Vagina (tissue), 2 donors: Measurements from ENCODE around the gene RHO. TPM values are rescaled to one million over a fixed set of nuclear protein-coding genes. Genes with fewer than 3 reads are reported as not detected.
"Not testable (repeated sequence)": the region's sequence is repeated elsewhere in the genome, so short reads cannot be mapped to it uniquely, and the experiment has no call there.

Experiments used
- DNase-seq, 2 donors: peaks; one replicate each; pipeline ENCODE4 v3.0.0-alpha.2; 2017; ENCODE audit errors: extremely low spot score in 2 of 2
- H3K27ac ChIP-seq: fragments of 200-600 bp; sonication (generic); one replicate; pipeline ENCODE4 v1.5.1; 2019
- H3K27me3 ChIP-seq: fragments of 200-600 bp; sonication (generic); one replicate; pipeline ENCODE4 v1.5.1; 2019
- H3K36me3 ChIP-seq, 2 donors: fragments of 200-600 bp; sonication (generic); one replicate each; pipeline ENCODE4 v1.5.1; 2017 to 2019
- H3K4me1 ChIP-seq: fragments of 200-600 bp; sonication (generic); one replicate; pipeline ENCODE4 v1.5.1; 2019
- H3K4me3 ChIP-seq, 2 donors: fragments of 200-600 bp; sonication (generic); 1 replicate in 1 of 2; 2 replicates in 1 of 2; pipeline ENCODE4 v1.5.1; 2016 to 2019
- H3K9me3 ChIP-seq: fragments of 200-600 bp; sonication (generic); one replicate; pipeline ENCODE4 v1.5.1; 2019
- POLR2A ChIP-seq, 2 donors: fragments of 450-650 bp; IDR thresholded peaks; one replicate each; pipeline ENCODE4 v1.6.1; 2017; ENCODE audit warnings: antibody characterized with exemption in 2 of 2, mild to moderate bottlenecking in 2 of 2, moderate library complexity in 2 of 2
- POLR2AphosphoS5 ChIP-seq, 2 donors: sonication (generic); formaldehyde crosslinking; IDR thresholded peaks; one replicate each; pipeline ENCODE4 v1.9.0; 2017; ENCODE audit warnings: antibody characterized with exemption in 2 of 2, mild to moderate bottlenecking in 2 of 2, low read depth in 1 of 2; ENCODE audit not compliant: insufficient read depth in 1 of 2
- intact Hi-C: fragments of 100-400 bp; cut with DNase I; formaldehyde crosslinking; loops from one replicate; pipeline ENCODE4 v1.15.1; 2023
- total RNA-seq: library from RNA; depleted of rRNA; stranded (reverse); fragments of >200 nt; gene quantifications from one replicate; pipeline ENCODE4 v1.2.3, GENCODE V29; 2016
- TF ChIP-seq, protein P1 (sequence below), 3 experiments: fragments of 450-650 bp in 2 of 3; fragments of 200-600 bp in 1 of 3; sonication (generic) in 1 of 3; IDR thresholded peaks; one replicate each; pipeline ENCODE4 v1.5.1; 2017 to 2019; ENCODE audit warnings: antibody characterized with exemption in 3 of 3, mild to moderate bottlenecking in 2 of 3, moderate library complexity in 2 of 3

Gene RHO
- total RNA-seq, 1 donor from 2014 or later, result not detected

DNA sequence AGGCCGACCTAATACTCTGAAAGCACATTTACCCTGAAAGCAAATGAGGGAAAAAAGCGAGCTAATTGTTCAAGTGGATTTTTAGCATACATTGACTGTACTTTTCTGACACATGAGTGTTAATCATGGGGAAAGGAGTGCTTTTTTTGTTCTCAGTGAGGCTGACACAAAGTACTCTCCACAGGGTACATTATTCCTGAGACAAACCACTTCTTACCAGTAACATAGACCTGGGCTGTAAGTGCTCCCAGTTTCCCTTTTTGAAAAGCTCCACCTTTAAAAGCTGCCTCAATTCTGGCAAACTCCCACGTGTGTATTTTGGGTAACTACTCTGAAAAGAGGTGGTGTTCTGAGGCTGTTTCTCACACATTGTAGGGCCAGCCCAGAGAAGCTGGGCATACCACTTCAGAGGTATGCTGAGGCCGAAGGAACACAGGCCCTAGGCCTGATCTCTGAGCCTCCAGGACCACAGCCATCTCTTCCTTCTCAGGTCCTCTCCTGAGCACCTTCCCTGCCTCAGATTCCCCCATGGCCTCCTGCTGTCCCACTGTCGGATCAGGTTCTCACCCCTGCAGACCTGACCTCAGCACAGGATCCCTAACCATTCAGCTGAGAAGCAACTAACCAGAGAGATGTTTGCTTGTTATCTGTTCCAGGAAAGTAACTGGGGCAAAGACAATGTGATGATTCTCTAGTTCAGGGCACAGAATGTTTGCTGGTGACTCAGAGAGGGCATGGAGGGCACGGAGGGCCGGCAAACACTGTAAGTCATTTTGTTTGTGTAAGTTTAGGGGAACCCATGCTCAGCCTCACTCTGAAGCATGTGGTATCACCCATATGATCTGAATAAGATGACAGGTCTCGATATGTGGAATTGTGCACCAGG lies 29.6 kb upstream of the RHO start:
- H3K27ac ChIP-seq, H3K27me3 ChIP-seq, H3K4me3 ChIP-seq, DNase-seq, intact Hi-C loops, H3K9me3 ChIP-seq: not testable (repeated sequence)
- Histone ChIP-seq H3K36me3 (peaks cover 0 to 13% of the 10 kb centered on the region in 2 donors), H3K4me1 (peaks cover 10% of the 10 kb centered on the region)

DNA sequence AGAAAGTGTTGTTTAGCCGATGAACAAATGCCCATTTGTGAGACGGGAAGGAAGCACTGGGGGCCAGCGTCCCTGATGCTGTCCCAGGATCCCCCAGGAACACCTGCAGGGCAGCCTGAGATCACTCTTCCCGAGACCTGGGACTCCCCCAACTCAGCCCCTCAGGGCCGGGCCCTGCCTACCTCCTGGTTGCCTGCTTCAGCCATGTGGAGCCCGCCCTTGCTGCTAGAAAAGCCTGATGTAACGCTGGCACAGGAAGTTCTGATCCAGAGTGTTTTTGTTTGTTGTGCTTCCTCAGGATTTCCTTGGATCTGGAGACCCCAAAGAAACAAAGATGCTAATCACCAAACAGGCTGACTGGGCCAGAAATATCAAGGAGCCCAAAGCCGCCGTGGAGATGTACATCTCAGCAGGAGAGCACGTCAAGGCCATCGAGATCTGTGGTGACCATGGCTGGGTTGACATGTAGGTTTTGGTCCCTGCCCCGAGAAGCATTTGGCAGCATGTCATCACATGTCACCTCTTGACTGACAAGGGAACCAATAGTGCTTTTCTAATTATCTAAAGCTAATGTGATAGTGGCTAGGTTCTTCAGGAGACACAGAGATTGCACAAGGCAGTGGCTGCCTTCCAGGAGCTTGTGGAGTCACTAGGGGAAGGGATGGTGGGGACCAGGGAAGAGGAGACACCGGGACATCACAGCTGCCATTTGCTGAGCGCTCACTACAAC lies 28.7 kb upstream of the RHO start:
- peaks cover 0 to 18% of the 10 kb centered on the region in 2 donors for H3K36me3 ChIP-seq
- H3K9me3 ChIP-seq, H3K4me3 ChIP-seq, H3K27me3 ChIP-seq, H3K4me1 ChIP-seq, intact Hi-C loops, DNase-seq, H3K27ac ChIP-seq: not testable (repeated sequence)

DNA sequence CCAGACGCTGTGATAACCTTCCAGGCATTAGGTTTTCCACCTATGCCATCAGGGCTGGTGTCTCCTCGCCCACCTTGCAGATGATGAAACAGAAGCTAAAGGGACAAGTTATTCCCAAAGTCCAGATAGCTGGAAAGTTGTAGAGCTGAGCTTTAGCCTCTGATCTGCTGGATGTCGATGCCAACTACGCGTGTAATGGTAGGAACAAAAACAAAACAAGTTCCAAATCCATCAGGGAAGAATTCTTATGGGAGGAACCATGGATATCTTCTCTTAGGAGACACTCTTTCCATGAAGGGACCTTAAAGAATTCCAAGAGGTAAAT lies 28.1 kb upstream of the RHO start:
- H3K27ac ChIP-seq, result no peak overlapping the region
- H3K36me3 ChIP-seq, result peaks cover 0 to 22% of the 10 kb centered on the region in 2 donors
- no peaks in the 10 kb centered on the region for H3K9me3 ChIP-seq
- H3K4me1 ChIP-seq, result no peaks in the 10 kb centered on the region
- no peak overlapping the region for H3K4me3 ChIP-seq
- TF ChIP-seq, protein P1, sequence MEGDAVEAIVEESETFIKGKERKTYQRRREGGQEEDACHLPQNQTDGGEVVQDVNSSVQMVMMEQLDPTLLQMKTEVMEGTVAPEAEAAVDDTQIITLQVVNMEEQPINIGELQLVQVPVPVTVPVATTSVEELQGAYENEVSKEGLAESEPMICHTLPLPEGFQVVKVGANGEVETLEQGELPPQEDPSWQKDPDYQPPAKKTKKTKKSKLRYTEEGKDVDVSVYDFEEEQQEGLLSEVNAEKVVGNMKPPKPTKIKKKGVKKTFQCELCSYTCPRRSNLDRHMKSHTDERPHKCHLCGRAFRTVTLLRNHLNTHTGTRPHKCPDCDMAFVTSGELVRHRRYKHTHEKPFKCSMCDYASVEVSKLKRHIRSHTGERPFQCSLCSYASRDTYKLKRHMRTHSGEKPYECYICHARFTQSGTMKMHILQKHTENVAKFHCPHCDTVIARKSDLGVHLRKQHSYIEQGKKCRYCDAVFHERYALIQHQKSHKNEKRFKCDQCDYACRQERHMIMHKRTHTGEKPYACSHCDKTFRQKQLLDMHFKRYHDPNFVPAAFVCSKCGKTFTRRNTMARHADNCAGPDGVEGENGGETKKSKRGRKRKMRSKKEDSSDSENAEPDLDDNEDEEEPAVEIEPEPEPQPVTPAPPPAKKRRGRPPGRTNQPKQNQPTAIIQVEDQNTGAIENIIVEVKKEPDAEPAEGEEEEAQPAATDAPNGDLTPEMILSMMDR (IDR thresholded peaks at IDR 0.05), result no peak
- TF ChIP-seq POLR2A (IDR thresholded peaks at IDR 0.05), result no peak
- no peaks in the 10 kb centered on the region for H3K27me3 ChIP-seq
- no peak for DNase-seq
- intact Hi-C loops, result no loop called here

DNA sequence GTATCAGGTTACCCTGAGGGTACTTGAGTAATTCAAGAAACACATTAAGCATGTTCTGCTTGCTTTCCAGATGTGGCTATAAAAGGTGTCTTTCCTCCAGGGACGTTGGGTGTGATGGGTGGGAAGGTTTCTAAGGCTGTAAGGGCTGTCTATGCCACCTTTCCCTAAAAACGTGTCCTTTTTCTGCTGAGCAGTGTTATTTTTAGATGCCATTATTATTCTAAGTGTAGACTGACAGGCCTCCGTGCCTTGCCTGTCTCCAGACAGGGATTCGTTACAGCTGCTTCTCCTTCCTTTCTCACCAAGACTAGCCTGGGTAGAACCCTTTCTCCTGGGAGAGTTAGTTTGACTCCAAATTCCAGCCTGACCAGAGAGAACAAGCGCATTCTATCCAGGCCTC lies 26.8 kb upstream of the RHO start:
- peaks cover 0 to 35% of the 10 kb centered on the region in 2 donors for H3K36me3 ChIP-seq
- DNase-seq, result no peak

DNA sequence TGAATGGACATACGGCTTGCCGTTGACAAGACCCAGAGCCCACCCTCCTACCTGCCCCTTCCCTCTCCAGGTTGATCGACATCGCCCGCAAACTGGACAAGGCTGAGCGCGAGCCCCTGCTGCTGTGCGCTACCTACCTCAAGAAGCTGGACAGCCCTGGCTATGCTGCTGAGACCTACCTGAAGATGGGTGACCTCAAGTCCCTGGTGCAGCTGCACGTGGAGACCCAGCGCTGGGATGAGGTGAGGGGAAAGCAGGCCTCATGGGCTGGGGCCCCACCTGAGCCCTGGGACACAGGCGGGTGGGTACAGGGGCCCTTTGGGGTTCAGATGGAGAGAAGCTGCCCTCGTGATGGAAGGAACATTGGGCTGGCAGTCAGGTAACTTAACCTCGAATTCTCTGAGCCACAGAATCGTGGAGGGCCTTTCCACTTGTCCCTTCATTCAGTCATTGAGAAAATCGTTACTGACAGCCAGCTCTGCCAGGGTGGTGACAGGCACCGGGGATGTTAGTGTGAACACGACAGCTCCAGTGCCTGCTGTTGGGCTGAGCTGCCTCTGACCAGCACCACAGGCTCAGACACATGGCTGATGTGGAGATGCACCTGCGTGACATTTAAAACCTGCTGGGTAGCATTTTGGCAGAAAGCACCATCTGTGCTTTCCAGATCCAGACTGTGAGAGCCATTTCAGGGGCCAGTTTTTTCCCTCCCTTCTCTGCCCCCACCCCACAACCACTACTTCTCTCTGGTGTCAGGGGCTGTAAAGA lies 25.6 kb upstream of the RHO start:
- DNase-seq, result no peak
- intact Hi-C loops, result no loop called here
- Histone ChIP-seq H3K27me3 (no peaks in the 10 kb centered on the region), H3K27ac (no peak overlapping the region), H3K4me1 (no peaks in the 10 kb centered on the region), H3K4me3 (no peak overlapping the region), H3K9me3 (no peaks in the 10 kb centered on the region), H3K36me3 (peaks cover 0 to 37% of the 10 kb centered on the region in 2 donors)
- TF ChIP-seq, protein P1 (IDR thresholded peaks at IDR 0.05), result no peak
- no peak for TF ChIP-seq POLR2A (IDR thresholded peaks at IDR 0.05)
- no peak for TF ChIP-seq POLR2AphosphoS5 (IDR thresholded peaks at IDR 0.05; ENCODE audit: insufficient read depth in 1 of 2, low read depth in 1 of 2)

More for the DNA sequence above, 26.8 kb upstream of the RHO start:
- TF ChIP-seq POLR2A (IDR thresholded peaks at IDR 0.05) (no peak), POLR2AphosphoS5 (IDR thresholded peaks at IDR 0.05; ENCODE audit: insufficient read depth in 1 of 2, low read depth in 1 of 2) (no peak)
- TF ChIP-seq, protein P1 (IDR thresholded peaks at IDR 0.05), result no peak
- Histone ChIP-seq H3K9me3 (no peaks in the 10 kb centered on the region), H3K27ac (no peak overlapping the region), H3K4me3 (no peak overlapping the region), H3K4me1 (no peaks in the 10 kb centered on the region), H3K27me3 (no peaks in the 10 kb centered on the region)
- intact Hi-C loops, result no loop called here
